IMR-90 (cell line): ENCODE results near the gene AMIGO3. TPM values are rescaled to one million over a fixed set of nuclear protein-coding genes. Genes with fewer than 3 reads are reported as not detected.

Experiments
- ATAC-seq: fragments of 200-7000 bp; cut with Tn5 transposase; 2 replicates; pipeline ENCODE4 v1.9.1; 2020; ENCODE audit warnings: low read depth, mild to moderate bottlenecking, moderate library complexity
- BruUV-seq: library from RNA; stranded (reverse); fragments of 400-500 nt; replicated peaks from 2 replicates; lab custom pipeline; 2021; lab: Mats Ljungman, UMichigan
- CTCF ChIA-PET: fragments of 300-600 bp; formaldehyde crosslinking; extraction: SDS; loops from one replicate; lab custom pipeline; 2021; ENCODE audit warnings: antibody characterized with exemption; lab: Yijun Ruan, JAX
- POLR2A ChIA-PET: fragments of 300-600 bp; sonication (Branson Sonifier 250); formaldehyde crosslinking; loops from one replicate; lab custom pipeline; 2022; ENCODE audit warnings: antibody characterized with exemption; ENCODE audit not compliant: unreplicated experiment; lab: Charles Lee
- DNase-seq: peaks from one replicate; pipeline ENCODE4 v3.0.0; 2013
- H2AFZ ChIP-seq: replicated peaks from 2 replicates; pipeline ENCODE3; 2013; ENCODE audit warnings: low read length, mild to moderate bottlenecking; ENCODE audit not compliant: poor library complexity
- H2AK5ac ChIP-seq: 2 replicates; pipeline ENCODE4 v1.6.1; 2013; ENCODE audit warnings: low read depth, low read length, inconsistent platforms
- H2AK9ac ChIP-seq: replicated peaks from 2 replicates; pipeline ENCODE3; 2013; ENCODE audit warnings: mild to moderate bottlenecking, low read depth, low read length, moderate library complexity; ENCODE audit not compliant: poor library complexity
- H2BK120ac ChIP-seq: 2 replicates; pipeline ENCODE4 v1.6.1; 2013; ENCODE audit warnings: low read depth, low read length, inconsistent platforms
- H2BK15ac ChIP-seq: 3 replicates; pipeline ENCODE4 v1.6.1; 2013; ENCODE audit warnings: low read depth, low read length, inconsistent platforms
- H2BK20ac ChIP-seq: 2 replicates; pipeline ENCODE4 v1.6.1; 2013; ENCODE audit warnings: low read depth, mild to moderate bottlenecking, inconsistent platforms, low read length, moderate library complexity
- H2BK5ac ChIP-seq: 2 replicates; pipeline ENCODE4 v1.6.1; 2013; ENCODE audit warnings: mild to moderate bottlenecking, low read depth, low read length, inconsistent platforms; ENCODE audit not compliant: poor library complexity, severe bottlenecking
- H3K14ac ChIP-seq: replicated peaks from 2 replicates; pipeline ENCODE4 v1.6.1; 2013; ENCODE audit warnings: low read depth, low read length, inconsistent platforms
- H3K18ac ChIP-seq: 2 replicates; pipeline ENCODE4 v1.6.1; 2013; ENCODE audit warnings: low read depth, low read length, control low read depth
- H3K23ac ChIP-seq: 2 replicates; pipeline ENCODE4 v1.6.1; 2013; ENCODE audit warnings: low read depth, low read length, inconsistent platforms
- H3K27ac ChIP-seq: 2 replicates; pipeline ENCODE4 v1.5.1; 2013; ENCODE audit warnings: mild to moderate bottlenecking, control low read depth, low read length; ENCODE audit not compliant: insufficient read depth
- H3K27me3 ChIP-seq: 2 replicates; pipeline ENCODE4 v1.6.1; 2013; ENCODE audit warnings: low read length; ENCODE audit not compliant: control insufficient read depth, insufficient read depth
- H3K36me3 ChIP-seq: 2 replicates; pipeline ENCODE4 v1.6.1; 2013; ENCODE audit warnings: low read length, mixed read lengths; ENCODE audit not compliant: control insufficient read depth, insufficient read depth
- H3K4ac ChIP-seq: 2 replicates; pipeline ENCODE4 v1.6.1; 2013; ENCODE audit warnings: low read depth, low read length, inconsistent platforms
- H3K4me1 ChIP-seq: 2 replicates; pipeline ENCODE4 v1.6.1; 2013; ENCODE audit warnings: low read length, mixed read lengths; ENCODE audit not compliant: control insufficient read depth, insufficient read depth
- H3K4me2 ChIP-seq: 2 replicates; pipeline ENCODE4 v1.6.1; 2013; ENCODE audit warnings: low read depth, mild to moderate bottlenecking, control low read depth, low read length, moderate library complexity
- H3K4me3 ChIP-seq: 2 replicates; pipeline ENCODE4 v1.5.1; 2013; ENCODE audit warnings: low read depth, mild to moderate bottlenecking, control low read depth, low read length, moderate library complexity; ENCODE audit not compliant: insufficient read depth
- H3K56ac ChIP-seq: 2 replicates; pipeline ENCODE4 v1.6.1; 2013; ENCODE audit warnings: low read length, inconsistent platforms; ENCODE audit not compliant: insufficient read depth; ENCODE audit errors: extremely low read depth
- H3K79me1 ChIP-seq, 2 experiments: 2 replicates each; pipeline ENCODE4 v1.6.1; 2013; ENCODE audit warnings: low read length in 2 of 2, inconsistent platforms in 1 of 2, low read depth in 1 of 2
- H3K9ac ChIP-seq: 2 replicates; pipeline ENCODE4 v1.6.1; 2013; ENCODE audit warnings: low read depth, low read length, control low read depth
- H3K9me1 ChIP-seq: 2 replicates; pipeline ENCODE4 v1.6.1; 2013; ENCODE audit warnings: low read length, inconsistent platforms; ENCODE audit not compliant: insufficient read depth
- H3K9me3 ChIP-seq: 2 replicates; pipeline ENCODE4 v1.6.1; 2013; ENCODE audit warnings: low read length; ENCODE audit not compliant: control insufficient read depth, insufficient read depth
- H4K20me1 ChIP-seq: 2 replicates; pipeline ENCODE4 v1.6.1; 2013; ENCODE audit warnings: low read length, inconsistent platforms; ENCODE audit not compliant: insufficient read depth
- H4K5ac ChIP-seq: 2 replicates; pipeline ENCODE4 v1.6.1; 2013; ENCODE audit warnings: mild to moderate bottlenecking, low read depth, low read length, control low read depth
- H4K8ac ChIP-seq, 2 experiments: 2 replicates each; pipeline ENCODE4 v1.6.1; 2013; ENCODE audit warnings: low read depth in 2 of 2, low read length in 2 of 2, control low read depth in 1 of 2, inconsistent platforms in 1 of 2
- H4K91ac ChIP-seq: 2 replicates; pipeline ENCODE4 v1.6.1; 2013; ENCODE audit warnings: low read depth, low read length, inconsistent platforms; ENCODE audit not compliant: insufficient read depth
- CEBPB ChIP-seq: IDR thresholded peaks from 2 replicates; pipeline ENCODE4 v1.6.1; 2012; ENCODE audit warnings: low read depth, low read length, improper control_type of control experiment
- POLR2A ChIP-seq: IDR thresholded peaks from 2 replicates; pipeline ENCODE4 v1.6.1; 2012; ENCODE audit warnings: mild to moderate bottlenecking, low read depth, low read length
- RFX5 ChIP-seq: IDR thresholded peaks from 2 replicates; pipeline ENCODE4 v1.8.0; 2012; ENCODE audit warnings: low read depth, mild to moderate bottlenecking, low read length, moderate library complexity
- WGBS, 2 experiments: methylation state at CpG; one replicate each; pipeline versions ENCODE4 v1.1.5 to v1.1.7; 2013; ENCODE audit warnings: missing lambda C conversion rate in 2 of 2; ENCODE audit not compliant: insufficient read length in 1 of 2; ENCODE audit errors: extremely low coverage in 2 of 2; 5-methylcytosine and 5-hydroxymethylcytosine counted together
- dilution Hi-C: fragments of 300-500 bp; cut with HindIII; formaldehyde crosslinking; loops from one replicate; pipeline ENCODE4 v1.14.3; 2018; ENCODE audit warnings: low sequenced_read_pairs; ENCODE audit not compliant: unreplicated experiment
- in situ Hi-C: fragments of 300-500 bp; cut with MboI; formaldehyde crosslinking; loops from 3 replicates; pipeline ENCODE4 v1.14.3; 2019; ENCODE audit warnings: low sequenced_read_pairs, inconsistent platforms, mixed read lengths
- intact Hi-C: fragments of 100-400 bp; cut with micrococcal nuclease; formaldehyde crosslinking; loops from 2 replicates; pipeline ENCODE4 v1.10.0; 2022
- polyA plus RNA-seq, 3 experiments: library from polyadenylated mRNA; depleted of rRNA; stranded (reverse); fragments of >200 nt; gene quantifications; 2 replicates each; pipeline ENCODE4 v1.2.3, GENCODE V29; 2012; ENCODE audit warnings: low replicate concordance in 1 of 3
- total RNA-seq: library from RNA; depleted of rRNA; stranded (reverse); fragments of >200 nt; gene quantifications from 2 replicates; pipeline ENCODE4 v1.2.3, GENCODE V29; 2012

Gene AMIGO3
- total and polyA plus RNA-seq, 2 of the 4 experiments (the other 2 are of a cell fraction): 1.5 TPM; not detected in 1

DNA sequence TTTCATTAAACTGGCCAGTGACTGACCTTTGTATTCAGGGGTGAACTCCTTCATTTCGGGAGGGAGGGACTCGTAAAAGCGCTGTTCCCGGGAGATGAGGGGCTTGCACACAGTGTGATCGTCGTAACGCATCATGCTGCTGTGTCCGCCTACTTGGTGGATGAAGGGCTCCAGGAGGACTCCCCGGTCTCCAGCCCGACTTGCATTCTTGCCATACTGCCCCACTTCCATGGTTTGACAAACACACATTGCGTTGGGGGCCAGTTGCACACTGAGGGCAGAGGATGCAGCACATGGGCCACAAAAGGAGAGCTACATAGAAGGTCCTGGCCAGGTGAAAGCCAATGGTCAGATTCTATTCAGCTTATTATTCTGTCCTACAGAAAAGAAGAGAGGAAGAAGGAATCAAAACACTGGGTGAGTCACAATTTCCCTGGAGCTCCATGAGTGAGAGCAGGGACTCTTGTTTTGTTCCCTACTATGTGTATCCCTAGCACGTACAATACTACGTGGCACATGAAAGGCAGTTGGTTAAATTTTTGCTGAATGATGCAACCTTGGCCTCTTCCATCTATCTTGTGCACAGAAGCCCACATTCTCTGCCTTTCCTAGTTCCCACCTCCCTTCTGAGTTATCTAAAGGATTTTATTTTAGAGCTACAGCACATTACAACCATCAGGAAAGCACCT lies 28.5 kb upstream of the AMIGO3 start:
- Histone ChIP-seq H4K91ac (no peak overlapping the region; the same call in 1 of the 2 replicates), H2BK5ac (peak overlapping the region; percentile 55), H3K9me1 (peaks cover 13% of the 10 kb centered on the region), H2AK9ac (peak overlapping the region; percentile 57), H2BK120ac (no peak overlapping the region), H2AK5ac (peak overlapping the region; percentile 29; the same call in 1 of the 2 replicates), H3K36me3 (peaks cover 12% of the 10 kb centered on the region), H3K18ac (no peak overlapping the region), H3K27ac (no peak overlapping the region), H2BK20ac (peak overlapping the region; percentile 8; the same call in 1 of the 2 replicates), H3K4ac (peak overlapping the region; percentile 26), H3K23ac (peak overlapping the region; percentile 28; the same call in 1 of the 2 replicates), H4K8ac (peak overlapping the region in 1 of 2 experiments; percentile 14; a peak in 1 of 4 replicates), H4K5ac (no peak overlapping the region), H3K9me3 (no peaks in the 10 kb centered on the region), H3K56ac (no peak overlapping the region), H3K4me3 (no peak overlapping the region), H3K4me2 (no peak overlapping the region), H3K14ac (0 out of 2 replicates have a peak overlapping the region, but pooled peaks have one; percentile 5), H3K4me1 (peaks cover 7% of the 10 kb centered on the region; the same call in 1 of the 2 replicates), H2BK15ac (no peak overlapping the region), H3K27me3 (no peaks in the 10 kb centered on the region), H4K20me1 (peaks cover 35% of the 10 kb centered on the region), H3K79me1 (peaks cover 30 to 70% of the 10 kb centered on the region in 2 experiments), H3K9ac (no peak overlapping the region), H2AFZ (no peak overlapping the region)
- BruUV-seq: no TSS peak
- ChIA-PET POLR2A (no interaction called here), CTCF (no interaction called here)
- DNase-seq: peak; percentile 79
- WGBS, 2 experiments: 84% methylated on average over 6 of the region's 13 CpGs; no CpG with 5 or more reads in 1 of the 2 experiments
- intact Hi-C loops: no loop called here
- dilution Hi-C loops: no loop called here
- peak; percentile 80 for TF ChIP-seq CEBPB
- TF ChIP-seq POLR2A: no peak
- no peak for TF ChIP-seq RFX5
- in situ Hi-C loops: no loop called here
- peak; percentile 47; the same call in 1 of the 2 replicates for ATAC-seq
